ENCODE measurements around the gene AMPH.
"Not testable (repeated sequence)": the region's sequence is repeated elsewhere in the genome, so short reads cannot be mapped to it uniquely, and the experiment has no call there.

Gene AMPH

DNA sequence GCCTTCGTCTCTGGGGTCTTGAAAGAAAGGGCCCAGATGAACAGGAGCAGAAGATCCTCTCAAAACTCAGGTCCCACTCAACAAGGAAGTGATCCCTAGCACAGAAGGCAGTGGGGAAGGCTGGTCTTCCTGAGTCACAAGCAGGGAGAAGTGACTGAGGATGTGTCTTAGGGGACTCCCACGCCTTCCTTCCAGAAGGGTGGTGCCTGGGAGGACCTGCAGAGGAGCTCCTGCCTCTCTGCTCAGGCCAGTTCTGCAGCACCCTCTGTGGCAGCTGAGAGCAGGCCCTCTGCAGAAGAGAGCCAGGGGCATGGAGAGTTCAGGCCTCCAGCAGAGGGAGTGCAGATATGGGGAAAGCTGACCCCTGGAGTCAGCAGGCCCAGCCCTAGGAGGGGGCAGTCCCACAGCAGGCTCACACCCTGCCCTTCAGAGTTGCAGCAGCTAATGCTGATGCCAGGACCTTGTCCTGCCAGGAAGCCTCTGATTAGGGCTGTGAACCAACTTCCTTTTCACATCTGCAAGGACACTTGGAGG is 289.9 kb downstream of the AMPH start:
- not testable (repeated sequence) for H3K9ac ChIP-seq (ENCODE audit: low read length)

DNA sequence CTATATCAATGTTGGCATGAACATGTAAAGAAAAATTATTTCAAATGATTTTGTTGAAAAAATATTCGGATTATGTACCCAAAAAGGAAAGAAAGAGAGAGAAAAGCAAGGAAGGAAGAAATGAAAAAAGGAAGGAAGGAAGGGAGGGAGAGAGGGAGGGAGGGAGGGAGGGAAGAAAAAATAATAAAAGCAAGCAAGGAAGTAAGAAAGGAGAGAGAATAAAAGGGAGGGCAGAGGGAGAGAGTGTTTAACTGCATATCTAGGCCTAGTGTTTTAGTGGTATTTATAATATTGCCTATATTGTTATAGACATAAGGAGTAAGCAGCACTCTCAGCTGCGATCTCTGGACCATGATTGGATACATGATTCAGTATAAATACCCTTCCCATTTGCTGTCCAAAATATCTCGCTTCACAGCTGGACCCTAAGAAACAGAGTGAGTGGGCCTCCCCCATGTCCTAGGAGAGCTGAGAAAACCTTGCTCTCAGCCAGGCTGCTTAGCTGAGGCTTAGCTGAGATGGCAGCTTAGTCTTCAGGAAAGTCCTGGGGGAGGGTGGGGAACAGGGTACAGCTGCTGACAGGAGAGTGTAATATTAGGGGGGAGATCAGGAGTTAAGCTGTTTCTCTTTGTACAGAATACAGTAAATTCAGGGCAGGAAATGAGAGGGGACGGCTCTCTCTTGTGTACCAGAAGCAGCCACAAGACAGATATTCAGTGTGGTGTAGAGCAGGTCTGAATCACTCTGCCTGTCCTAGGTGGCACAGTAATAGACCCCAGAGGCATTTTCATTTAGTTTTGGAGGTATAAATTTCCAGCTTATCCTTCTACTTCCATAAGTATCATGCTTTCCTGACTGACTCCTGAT is 291.0 kb downstream of the AMPH start:
- no peaks in the 10 kb centered on the region for H4K20me1 ChIP-seq (ENCODE audit: insufficient read depth, low read length)
- no peak for TF ChIP-seq EZH2phosphoT487 (IDR thresholded peaks at IDR 0.05; ENCODE audit: low read depth)
- TF ChIP-seq, protein P1, sequence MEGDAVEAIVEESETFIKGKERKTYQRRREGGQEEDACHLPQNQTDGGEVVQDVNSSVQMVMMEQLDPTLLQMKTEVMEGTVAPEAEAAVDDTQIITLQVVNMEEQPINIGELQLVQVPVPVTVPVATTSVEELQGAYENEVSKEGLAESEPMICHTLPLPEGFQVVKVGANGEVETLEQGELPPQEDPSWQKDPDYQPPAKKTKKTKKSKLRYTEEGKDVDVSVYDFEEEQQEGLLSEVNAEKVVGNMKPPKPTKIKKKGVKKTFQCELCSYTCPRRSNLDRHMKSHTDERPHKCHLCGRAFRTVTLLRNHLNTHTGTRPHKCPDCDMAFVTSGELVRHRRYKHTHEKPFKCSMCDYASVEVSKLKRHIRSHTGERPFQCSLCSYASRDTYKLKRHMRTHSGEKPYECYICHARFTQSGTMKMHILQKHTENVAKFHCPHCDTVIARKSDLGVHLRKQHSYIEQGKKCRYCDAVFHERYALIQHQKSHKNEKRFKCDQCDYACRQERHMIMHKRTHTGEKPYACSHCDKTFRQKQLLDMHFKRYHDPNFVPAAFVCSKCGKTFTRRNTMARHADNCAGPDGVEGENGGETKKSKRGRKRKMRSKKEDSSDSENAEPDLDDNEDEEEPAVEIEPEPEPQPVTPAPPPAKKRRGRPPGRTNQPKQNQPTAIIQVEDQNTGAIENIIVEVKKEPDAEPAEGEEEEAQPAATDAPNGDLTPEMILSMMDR (IDR thresholded peaks at IDR 0.05; ENCODE audit: low read depth, low read length): no peak
- H3K27ac ChIP-seq (ENCODE audit: low read length): no peak overlapping the region
- H3K79me2 ChIP-seq (ENCODE audit: low read length): no peaks in the 10 kb centered on the region
- H3K4me3 ChIP-seq (ENCODE audit: low read length): no peak overlapping the region
- no peak overlapping the region for H3K9ac ChIP-seq (ENCODE audit: low read length)
- no peaks in the 10 kb centered on the region for H3K36me3 ChIP-seq (replicated peaks; ENCODE audit: low read depth, low read length)
- peaks cover 10% of the 10 kb centered on the region for H3K4me1 ChIP-seq (ENCODE audit: low read length)
- H3K4me2 ChIP-seq (ENCODE audit: low read length): no peak overlapping the region
- no peak overlapping the region for H2AFZ ChIP-seq (ENCODE audit: low read depth, low read length)
- no peaks in the 10 kb centered on the region for H3K9me3 ChIP-seq (ENCODE audit: insufficient read depth, low read length)
- H3K27me3 ChIP-seq (ENCODE audit: low read depth, low read length): no peaks in the 10 kb centered on the region

More for the DNA sequence above, 289.9 kb downstream of the AMPH start:
- not testable (repeated sequence) for H3K9me3 ChIP-seq (ENCODE audit: insufficient read depth, low read length); H3K4me1 ChIP-seq (ENCODE audit: low read length); H3K36me3 ChIP-seq (replicated peaks; ENCODE audit: low read depth, low read length); H3K27me3 ChIP-seq (ENCODE audit: low read depth, low read length); H4K20me1 ChIP-seq (ENCODE audit: insufficient read depth, low read length); H3K4me3 ChIP-seq (ENCODE audit: low read length); H3K4me2 ChIP-seq (ENCODE audit: low read length); H3K79me2 ChIP-seq (ENCODE audit: low read length); H2AFZ ChIP-seq (ENCODE audit: low read depth, low read length); H3K27ac ChIP-seq (ENCODE audit: low read length)

DNA sequence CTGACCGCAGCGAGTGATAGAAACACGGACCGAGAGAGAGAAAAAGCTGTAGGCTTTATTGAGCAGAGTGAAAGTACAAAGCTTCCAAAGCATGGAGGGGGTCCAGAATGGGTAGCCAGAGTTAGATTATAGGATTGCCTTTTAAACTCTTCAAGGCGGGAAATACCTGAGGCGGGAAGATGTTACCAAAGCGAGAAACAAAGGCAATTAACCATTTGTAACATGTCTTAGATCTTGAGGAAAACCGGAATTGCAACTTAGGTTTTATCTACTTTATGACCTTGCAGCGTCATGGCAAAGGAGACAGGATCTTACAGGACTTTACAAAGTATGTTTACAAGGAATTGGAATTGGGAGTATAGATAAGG is 295.0 kb downstream of the AMPH start:
- Histone ChIP-seq H3K9ac (ENCODE audit: low read length) (peak overlapping the region; percentile 31; the same call in 1 of the 2 replicates), H3K4me2 (ENCODE audit: low read length) (peak overlapping the region; percentile 53), H3K4me1 (ENCODE audit: low read length) (peaks cover 13% of the 10 kb centered on the region), H2AFZ (ENCODE audit: low read depth, low read length) (peak overlapping the region; percentile 93), H3K4me3 (ENCODE audit: low read length) (peak overlapping the region; percentile 12; the same call in 1 of the 2 replicates)
- not testable (repeated sequence) for H3K36me3 ChIP-seq (replicated peaks; ENCODE audit: low read depth, low read length); H4K20me1 ChIP-seq (ENCODE audit: insufficient read depth, low read length); H3K27me3 ChIP-seq (ENCODE audit: low read depth, low read length); H3K9me3 ChIP-seq (ENCODE audit: insufficient read depth, low read length); H3K27ac ChIP-seq (ENCODE audit: low read length); H3K79me2 ChIP-seq (ENCODE audit: low read length)

DNA sequence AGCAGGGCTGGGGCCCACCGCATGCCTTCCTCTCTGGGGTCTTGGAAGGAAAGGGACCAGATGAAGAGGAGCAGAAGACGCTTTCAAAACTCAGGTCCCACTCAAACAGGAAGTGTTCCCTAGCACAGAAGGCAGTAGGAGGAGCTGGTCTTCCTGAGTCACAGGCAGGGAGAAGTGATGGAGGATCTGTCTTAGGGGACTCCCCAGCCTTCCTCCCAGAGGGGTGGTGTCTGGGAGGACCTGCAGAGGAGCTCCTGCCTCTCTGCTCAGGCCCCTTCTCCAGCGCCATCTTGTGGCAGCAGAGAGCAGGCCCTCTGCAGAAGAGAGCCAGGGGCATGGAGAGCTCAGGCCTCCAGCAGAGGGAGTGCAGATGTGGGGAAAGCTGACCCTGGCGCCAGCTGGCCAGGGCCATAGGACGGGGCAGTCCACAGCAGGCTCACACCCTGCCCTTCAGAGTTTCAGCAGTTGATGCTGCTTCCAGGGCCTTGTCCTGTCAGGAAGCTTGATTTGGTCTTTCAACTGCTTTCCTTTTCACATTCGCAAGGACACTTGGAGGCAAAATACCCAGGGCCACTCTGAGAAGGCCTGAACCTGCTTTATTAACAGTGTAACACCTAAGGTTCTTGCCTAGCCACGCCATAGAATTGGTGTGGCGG is 295.6 kb downstream of the AMPH start:
- Histone ChIP-seq H3K27me3 (ENCODE audit: low read depth, low read length) (no peaks in the 10 kb centered on the region), H2AFZ (ENCODE audit: low read depth, low read length) (peak overlapping the region; percentile 93), H3K9ac (ENCODE audit: low read length) (peak overlapping the region; percentile 31; the same call in 1 of the 2 replicates), H3K9me3 (ENCODE audit: insufficient read depth, low read length) (no peaks in the 10 kb centered on the region), H4K20me1 (ENCODE audit: insufficient read depth, low read length) (no peaks in the 10 kb centered on the region), H3K4me1 (ENCODE audit: low read length) (peaks cover 13% of the 10 kb centered on the region), H3K36me3 (replicated peaks; ENCODE audit: low read depth, low read length) (no peaks in the 10 kb centered on the region), H3K4me3 (ENCODE audit: low read length) (peak overlapping the region; percentile 12; the same call in 1 of the 2 replicates), H3K27ac (ENCODE audit: low read length) (no peak overlapping the region), H3K79me2 (ENCODE audit: low read length) (no peaks in the 10 kb centered on the region), H3K4me2 (ENCODE audit: low read length) (peak overlapping the region; percentile 53)
- TF ChIP-seq, protein P1 (IDR thresholded peaks at IDR 0.05; ENCODE audit: low read depth, low read length): peak; percentile 94
- TF ChIP-seq EZH2phosphoT487 (IDR thresholded peaks at IDR 0.05; ENCODE audit: low read depth): no peak

DNA sequence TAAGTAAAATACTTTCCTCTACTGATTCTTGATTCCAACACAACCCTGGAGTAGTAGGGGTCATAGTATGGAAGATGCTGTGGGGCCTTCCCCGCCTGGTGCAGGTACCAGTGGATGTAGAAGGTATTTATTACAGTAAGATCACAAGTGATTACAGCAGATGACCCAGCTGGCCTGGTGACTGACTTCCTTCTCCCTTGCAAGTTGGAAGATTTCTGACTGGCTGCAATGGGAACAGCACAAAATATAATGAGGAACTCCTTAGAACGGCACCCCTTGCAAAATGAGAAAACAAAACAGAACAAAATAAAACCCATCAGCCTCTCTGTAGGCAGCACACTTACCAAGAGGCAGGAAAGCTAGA is 296.1 kb downstream of the AMPH start:
- no peak overlapping the region for H3K4me3 ChIP-seq (ENCODE audit: low read length)
- no peaks in the 10 kb centered on the region for H3K36me3 ChIP-seq (replicated peaks; ENCODE audit: low read depth, low read length)
- no peaks in the 10 kb centered on the region for H3K27me3 ChIP-seq (ENCODE audit: low read depth, low read length)
- TF ChIP-seq EZH2phosphoT487 (IDR thresholded peaks at IDR 0.05; ENCODE audit: low read depth): no peak
- TF ChIP-seq, protein P1 (IDR thresholded peaks at IDR 0.05; ENCODE audit: low read depth, low read length): no peak
- no peak overlapping the region for H3K27ac ChIP-seq (ENCODE audit: low read length)
- no peaks in the 10 kb centered on the region for H3K9me3 ChIP-seq (ENCODE audit: insufficient read depth, low read length)
- peak overlapping the region; percentile 51; the same call in 1 of the 2 replicates for H2AFZ ChIP-seq (ENCODE audit: low read depth, low read length)
- H3K4me2 ChIP-seq (ENCODE audit: low read length): peak overlapping the region; percentile 19
- peaks cover 13% of the 10 kb centered on the region for H3K4me1 ChIP-seq (ENCODE audit: low read length)
- no peak overlapping the region for H3K9ac ChIP-seq (ENCODE audit: low read length)
- no peaks in the 10 kb centered on the region for H4K20me1 ChIP-seq (ENCODE audit: insufficient read depth, low read length)
- no peaks in the 10 kb centered on the region for H3K79me2 ChIP-seq (ENCODE audit: low read length)
